ENCODE results near the gene IKZF4.
"Not testable (repeated sequence)": the region's sequence is repeated elsewhere in the genome, so short reads cannot be mapped to it uniquely, and the experiment has no call there.

The IKZF4 gene

GRCh38 chr12:55999999-56000540, 20.8 kb upstream of the IKZF4 start:
- not testable (repeated sequence) for FAIRE-seq

- FAIRE-seq, result no peak
Measured at GRCh38 chr12:56001487-56002100, 19.2 kb upstream of the IKZF4 start.

GRCh38 chr12:56003376-56003775, 17.5 kb upstream of the IKZF4 start:
- FAIRE-seq, result not testable (repeated sequence)

GRCh38 chr12:56004211-56004610, 16.6 kb upstream of the IKZF4 start:
- FAIRE-seq, result no peak

DNA sequence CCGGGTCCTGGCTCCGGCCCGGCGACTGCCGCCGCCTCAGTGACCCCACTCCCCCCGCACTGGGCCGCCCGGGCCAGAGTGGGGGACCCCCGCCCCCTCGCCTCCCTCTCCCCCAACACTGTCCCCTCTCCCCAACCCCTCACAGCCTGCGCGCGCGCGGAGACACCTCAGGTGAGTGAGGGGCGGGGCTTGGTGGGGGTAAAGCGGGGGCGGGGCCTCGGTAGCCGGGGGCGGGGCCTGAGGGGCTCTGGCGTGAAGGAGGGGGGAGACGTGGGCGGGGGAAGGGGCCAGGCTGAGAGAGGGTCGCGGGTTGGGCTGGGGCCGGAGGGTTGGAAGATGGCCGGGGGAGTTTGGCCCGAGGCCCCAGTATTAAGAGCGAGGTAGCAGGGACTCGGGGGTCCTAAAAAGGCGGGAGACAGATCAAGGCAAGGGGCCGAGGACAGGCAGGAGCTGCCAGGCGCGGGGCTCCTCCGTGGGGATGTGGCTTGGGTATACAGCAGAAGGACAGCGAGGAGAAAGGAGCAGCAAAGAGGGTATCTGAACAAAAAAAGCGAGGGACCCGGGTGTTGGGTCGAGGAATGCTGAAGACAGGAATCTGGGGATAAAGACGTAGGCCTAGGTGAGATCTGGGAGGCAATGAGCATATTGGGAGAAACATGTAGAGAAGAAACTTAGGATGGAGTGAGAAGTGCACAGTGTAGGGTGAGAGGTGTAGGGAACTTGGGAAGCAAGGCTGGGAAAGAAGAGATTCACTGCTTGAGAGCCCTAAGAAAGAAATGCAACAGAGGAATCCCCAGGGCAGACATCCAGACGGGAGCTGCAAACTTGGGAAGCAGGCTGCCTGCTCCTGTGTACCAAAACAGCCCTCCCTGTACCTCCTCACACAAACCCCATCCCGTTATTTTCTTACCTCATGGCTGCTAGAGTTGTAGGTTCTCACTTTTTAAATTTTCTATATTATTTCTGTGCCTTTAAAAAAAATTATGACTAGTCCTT, 13.0 kb upstream of the IKZF4 start:
- no peak for FAIRE-seq

GRCh38 chr12:56010111-56010570, 10.7 kb upstream of the IKZF4 start:
- FAIRE-seq, result no peak

GRCh38 chr12:56011509-56012090, 9.2 kb upstream of the IKZF4 start:
- no peak for FAIRE-seq

DNA sequence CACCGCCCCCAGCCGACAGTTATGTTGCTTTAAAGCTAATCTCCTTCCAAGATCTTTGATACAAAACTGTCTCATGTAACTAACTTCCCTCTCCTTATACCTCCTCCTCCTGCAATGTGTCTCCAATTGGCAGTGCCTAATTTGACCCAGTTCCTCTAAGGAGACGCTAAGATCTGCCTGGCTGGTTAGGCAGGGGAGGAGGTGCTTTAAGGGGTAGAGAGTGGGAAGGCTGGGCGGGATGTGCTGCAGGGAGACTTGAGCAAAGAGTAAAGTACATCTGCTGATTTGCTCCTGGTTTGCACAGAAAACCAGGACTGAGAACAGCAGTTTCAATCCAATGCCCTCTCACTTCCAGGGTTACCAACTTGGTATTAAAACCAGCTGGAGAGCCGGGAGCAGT, 7.4 kb upstream of the IKZF4 start:
- no peak for FAIRE-seq

- no peak for FAIRE-seq
Measured at GRCh38 chr12:56014205-56014604, 6.6 kb upstream of the IKZF4 start.

DNA sequence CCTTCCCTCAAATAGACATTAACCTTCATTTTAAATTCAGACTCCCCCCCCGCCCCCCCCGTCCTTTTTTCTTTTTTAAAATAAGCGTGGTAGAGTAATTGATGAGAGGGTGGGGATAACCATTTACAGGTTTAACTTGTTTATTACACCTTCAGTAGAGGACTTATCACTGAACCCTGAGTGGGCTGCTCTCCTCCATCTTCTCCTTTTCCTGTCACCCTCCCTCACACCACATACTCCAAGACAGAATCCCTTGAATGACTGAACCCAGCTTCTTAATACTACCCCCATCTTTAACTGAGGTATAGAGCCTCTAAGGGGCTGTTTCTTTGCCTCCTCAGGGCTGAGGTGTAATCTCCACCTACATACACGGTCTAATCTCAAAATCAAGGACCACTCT, 3.7 kb upstream of the IKZF4 start:
- FAIRE-seq, result no peak

DNA sequence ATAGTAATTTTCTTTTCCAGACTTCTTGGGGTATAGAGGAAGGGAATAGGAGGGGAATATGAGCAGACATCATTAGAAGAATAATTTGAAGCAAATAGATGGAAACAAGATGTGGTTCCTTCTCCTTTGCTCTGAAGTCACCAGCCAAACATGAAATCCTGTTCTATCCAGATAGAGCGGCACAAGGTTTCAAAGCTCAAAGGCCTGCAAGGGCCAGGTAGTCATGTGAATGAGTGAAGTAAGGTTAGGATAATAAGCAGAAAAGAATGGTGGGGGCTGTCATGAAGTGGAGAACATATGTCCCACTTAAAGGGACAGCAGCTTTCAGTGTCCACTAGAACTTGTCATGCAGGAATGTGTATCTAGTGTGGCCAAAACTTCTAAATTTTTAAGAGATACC, 2.5 kb upstream of the IKZF4 start:
- FAIRE-seq, result no peak

- FAIRE-seq, result no peak
Measured at GRCh38 chr12:56021889-56022497, 1.1 kb downstream of the IKZF4 start.

GRCh38 chr12:56028511-56029165, 7.8 kb downstream of the IKZF4 start:
- no peak for FAIRE-seq

DNA sequence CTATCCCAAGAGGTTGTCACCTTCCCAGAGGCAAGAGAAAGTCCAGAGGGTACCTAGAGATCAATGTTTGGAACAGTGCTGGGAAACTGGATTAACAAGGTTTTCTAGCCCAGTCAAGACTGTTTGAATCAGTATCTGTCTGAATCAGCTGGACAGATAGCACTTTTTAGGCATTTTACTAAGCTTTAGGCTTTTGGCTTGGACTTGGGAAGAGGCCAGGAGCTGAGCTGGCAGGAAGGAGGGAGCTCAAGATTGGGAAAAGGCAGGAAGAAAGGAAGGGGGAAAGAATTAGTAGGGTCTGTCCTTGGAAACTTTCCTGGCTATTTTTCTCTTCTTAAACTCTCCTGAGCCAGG, 8.3 kb downstream of the IKZF4 start:
- FAIRE-seq, result no peak

GRCh38 chr12:56029666-56030293, 8.9 kb downstream of the IKZF4 start:
- FAIRE-seq, result peak; percentile 80

DNA sequence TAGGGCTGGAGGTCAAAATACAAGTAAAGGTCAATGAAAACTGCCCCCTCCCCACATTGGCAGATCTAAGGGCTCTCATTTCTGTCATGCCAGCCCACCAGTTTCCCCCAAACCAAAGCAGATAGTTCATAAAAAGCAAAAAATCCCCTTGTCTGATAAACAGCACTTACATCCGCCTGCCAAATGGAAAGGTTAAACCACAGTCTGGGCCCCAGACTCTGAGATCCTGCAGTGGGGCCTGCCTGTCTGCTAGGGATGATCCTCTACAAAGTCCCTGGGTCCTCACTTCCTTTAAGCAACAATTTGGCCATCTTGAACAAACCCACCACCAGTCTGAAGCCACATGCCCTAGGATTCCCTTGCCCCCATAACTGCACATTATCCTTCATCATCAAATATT, 11.1 kb downstream of the IKZF4 start:
- no peak for FAIRE-seq

- FAIRE-seq, result no peak
Measured at GRCh38 chr12:56034586-56035332, 13.9 kb downstream of the IKZF4 start.

DNA sequence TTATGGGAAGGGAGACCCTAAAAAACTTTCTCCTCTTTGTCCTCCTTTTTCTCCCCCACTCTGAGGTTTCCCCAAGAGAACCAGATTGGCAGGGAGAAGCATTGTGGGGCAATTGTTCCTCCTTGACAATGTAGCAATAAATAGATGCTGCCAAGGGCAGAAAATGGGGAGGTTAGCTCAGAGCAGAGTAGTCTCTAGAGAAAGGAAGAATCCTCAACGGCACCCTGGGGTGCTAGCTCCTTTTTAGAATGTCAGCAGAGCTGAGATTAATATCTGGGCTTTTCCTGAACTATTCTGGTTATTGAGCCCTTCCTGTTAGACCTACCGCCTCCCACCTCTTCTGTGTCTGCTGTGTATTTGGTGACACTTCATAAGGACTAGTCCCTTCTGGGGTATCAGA, 16.3 kb downstream of the IKZF4 start:
- no peak for FAIRE-seq

GRCh38 chr12:56038022-56038655, 17.3 kb downstream of the IKZF4 start:
- FAIRE-seq, result no peak

- no peak for FAIRE-seq
Measured at GRCh38 chr12:56040151-56040550, 19.3 kb downstream of the IKZF4 start.

Data from A204.1 (cell line).